Measurements from ENCODE around the gene PLLP. TPM values are rescaled to one million over a fixed set of nuclear protein-coding genes. Genes with fewer than 3 reads are reported as not detected.

The PLLP gene, protein sequence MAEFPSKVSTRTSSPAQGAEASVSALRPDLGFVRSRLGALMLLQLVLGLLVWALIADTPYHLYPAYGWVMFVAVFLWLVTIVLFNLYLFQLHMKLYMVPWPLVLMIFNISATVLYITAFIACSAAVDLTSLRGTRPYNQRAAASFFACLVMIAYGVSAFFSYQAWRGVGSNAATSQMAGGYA
- under 0.01 TPM in 1 of 2 replicates, not detected in the other for total RNA-seq

DNA sequence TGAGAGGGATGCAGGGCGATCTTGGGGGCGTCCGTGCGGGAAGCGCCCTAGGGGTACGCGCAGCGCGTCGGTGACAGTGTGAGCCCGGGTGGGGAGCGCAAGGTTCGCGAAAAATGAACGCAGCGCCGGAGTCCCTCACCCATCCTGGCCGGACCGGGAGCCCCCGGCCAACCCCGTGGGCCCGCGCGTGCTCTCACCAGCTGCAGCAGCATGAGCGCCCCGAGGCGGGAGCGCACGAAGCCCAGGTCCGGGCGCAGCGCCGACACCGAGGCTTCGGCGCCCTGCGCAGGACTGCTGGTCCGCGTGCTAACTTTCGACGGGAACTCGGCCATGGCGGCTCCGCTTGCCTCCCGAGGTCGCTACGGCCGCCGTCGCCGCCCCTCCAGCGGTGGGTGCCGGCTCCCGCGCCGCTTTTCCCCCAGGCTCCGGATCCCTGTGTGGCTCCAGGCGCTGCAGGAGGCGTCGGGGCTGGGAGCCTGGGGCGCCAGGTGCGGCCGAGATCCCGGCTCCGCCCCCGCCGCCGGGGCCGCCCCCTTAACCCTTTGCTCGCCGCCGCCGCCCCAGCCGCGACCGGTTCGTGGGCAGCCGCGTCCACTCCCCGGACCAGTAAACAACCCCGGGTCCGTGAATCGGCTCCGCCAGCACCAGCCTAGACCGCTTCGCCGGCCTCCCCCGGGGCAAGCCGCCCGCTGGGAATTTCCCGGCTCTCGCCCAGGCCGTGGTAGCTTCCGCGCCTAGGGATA lies at the start of gene PLLP:
Gene PLLP (minus strand): TSS at position 464 of the 743 bp plus-strand sequence. CDS start 132 bp downstream, at position 332.
- DNase-seq (ENCODE audit: low read depth), result peak; percentile 27
- TF ChIP-seq, protein P1, sequence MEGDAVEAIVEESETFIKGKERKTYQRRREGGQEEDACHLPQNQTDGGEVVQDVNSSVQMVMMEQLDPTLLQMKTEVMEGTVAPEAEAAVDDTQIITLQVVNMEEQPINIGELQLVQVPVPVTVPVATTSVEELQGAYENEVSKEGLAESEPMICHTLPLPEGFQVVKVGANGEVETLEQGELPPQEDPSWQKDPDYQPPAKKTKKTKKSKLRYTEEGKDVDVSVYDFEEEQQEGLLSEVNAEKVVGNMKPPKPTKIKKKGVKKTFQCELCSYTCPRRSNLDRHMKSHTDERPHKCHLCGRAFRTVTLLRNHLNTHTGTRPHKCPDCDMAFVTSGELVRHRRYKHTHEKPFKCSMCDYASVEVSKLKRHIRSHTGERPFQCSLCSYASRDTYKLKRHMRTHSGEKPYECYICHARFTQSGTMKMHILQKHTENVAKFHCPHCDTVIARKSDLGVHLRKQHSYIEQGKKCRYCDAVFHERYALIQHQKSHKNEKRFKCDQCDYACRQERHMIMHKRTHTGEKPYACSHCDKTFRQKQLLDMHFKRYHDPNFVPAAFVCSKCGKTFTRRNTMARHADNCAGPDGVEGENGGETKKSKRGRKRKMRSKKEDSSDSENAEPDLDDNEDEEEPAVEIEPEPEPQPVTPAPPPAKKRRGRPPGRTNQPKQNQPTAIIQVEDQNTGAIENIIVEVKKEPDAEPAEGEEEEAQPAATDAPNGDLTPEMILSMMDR (IDR thresholded peaks at IDR 0.05; ENCODE audit: insufficient read depth, low read depth, low read length), result no peak

DNA sequence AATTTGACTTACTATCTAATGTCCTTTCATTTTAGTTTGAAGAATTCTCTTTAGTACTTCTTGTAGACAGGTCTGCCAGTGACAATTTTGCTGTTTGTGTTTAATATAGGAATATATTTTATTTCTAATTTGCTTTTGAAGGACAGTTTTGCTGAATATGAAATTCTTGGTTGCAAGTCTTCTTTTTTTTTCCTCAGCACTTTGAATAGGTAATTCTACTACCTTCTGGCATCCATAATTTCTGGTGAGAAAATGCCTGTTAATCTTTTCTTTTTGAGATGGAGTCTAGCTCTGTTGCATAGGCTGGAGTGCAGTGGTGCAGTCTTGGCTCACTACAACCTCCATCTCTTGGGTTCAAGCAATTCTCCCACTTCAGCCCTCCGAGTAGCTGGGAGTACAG lies 48.9 kb upstream of the PLLP start:
- TF ChIP-seq, protein P1 (IDR thresholded peaks at IDR 0.05; ENCODE audit: insufficient read depth, low read depth, low read length), result no peak
- H3K4me3 ChIP-seq (ENCODE audit: low read depth, low read length), result no peak overlapping the region
- no peak for DNase-seq (ENCODE audit: low read depth)

More for the DNA sequence above, at the start of gene PLLP:
- peak within 1 kb of the TSS; percentile 62 for H3K4me3 ChIP-seq (ENCODE audit: low read depth, low read length)

DNA sequence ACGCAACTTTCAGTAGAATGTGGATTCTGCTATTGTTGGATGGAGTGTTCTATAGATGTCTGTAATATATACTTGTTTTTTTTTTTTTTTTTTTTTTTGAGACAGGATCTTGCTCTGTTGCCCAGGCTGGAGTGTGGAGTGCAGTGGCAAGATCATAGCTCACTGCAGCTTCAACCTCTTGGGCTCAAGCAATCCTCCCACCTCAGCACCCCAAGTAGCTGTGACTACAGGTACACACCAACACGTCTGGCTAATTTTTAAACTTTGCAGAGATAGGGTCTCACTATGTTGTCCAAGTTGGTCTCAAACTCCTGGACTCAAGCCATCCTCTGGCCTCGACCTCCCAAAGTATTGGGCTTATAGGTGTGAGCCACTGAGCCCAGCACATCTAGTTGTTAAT lies 46.9 kb upstream of the PLLP start:
- TF ChIP-seq, protein P1 (IDR thresholded peaks at IDR 0.05; ENCODE audit: insufficient read depth, low read depth, low read length), result no peak
- no peak overlapping the region for H3K4me3 ChIP-seq (ENCODE audit: low read depth, low read length)
- no peak for DNase-seq (ENCODE audit: low read depth)

DNA sequence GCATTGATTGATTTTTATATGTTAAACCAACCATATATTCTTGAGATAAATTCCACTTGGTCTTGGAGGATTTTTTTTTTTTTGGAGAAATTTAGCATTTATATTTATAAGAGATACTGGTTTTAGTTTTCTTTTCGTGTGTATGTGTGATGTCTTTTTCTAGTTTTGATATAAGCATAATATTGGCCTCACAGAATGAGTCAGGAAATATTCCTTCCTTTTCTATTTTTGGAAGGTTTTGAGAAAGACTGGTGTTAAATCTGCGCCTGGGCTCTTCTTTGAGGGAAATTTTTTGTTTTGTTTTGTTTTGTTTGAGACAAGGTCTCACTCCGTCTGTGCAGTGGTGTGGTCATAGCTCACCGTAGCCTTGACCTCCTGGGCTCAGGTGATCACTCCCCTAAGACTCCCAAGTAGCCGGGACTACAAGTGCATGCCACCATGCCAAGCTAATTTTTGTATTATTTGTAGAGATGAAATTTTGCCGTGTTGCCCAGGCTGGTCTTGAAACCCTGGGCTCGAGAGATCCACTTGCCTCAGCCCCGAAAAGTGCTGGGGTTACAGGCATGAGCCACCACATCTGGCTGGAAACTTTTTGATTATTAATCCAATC lies 45.4 kb upstream of the PLLP start:
- H3K4me3 ChIP-seq (ENCODE audit: low read depth, low read length), result no peak overlapping the region
- no peak for DNase-seq (ENCODE audit: low read depth)
- TF ChIP-seq, protein P1 (IDR thresholded peaks at IDR 0.05; ENCODE audit: insufficient read depth, low read depth, low read length), result no peak

DNA sequence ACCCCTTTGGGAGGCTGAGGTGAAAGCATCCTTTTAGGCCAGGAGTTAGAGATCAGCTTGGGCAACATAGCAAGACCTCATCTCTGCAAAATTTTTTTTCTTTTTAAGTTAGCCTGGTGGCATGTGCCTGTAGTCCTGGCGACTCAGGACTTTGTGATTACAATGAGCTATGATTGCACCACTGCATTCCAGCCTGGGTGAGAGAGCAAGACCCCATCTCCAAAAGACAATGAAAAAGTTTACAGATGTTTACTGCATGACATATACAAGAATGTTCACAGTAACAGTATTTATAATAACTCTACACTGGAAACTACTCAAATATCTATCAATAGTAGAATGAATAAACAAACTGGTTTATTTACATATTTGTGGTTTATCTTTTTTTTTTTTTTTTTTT lies 41.0 kb upstream of the PLLP start:
- peak; percentile 59 for DNase-seq (ENCODE audit: low read depth)
- no peak overlapping the region for H3K4me3 ChIP-seq (ENCODE audit: low read depth, low read length)
- TF ChIP-seq, protein P1 (IDR thresholded peaks at IDR 0.05; ENCODE audit: insufficient read depth, low read depth, low read length), result no peak

DNA sequence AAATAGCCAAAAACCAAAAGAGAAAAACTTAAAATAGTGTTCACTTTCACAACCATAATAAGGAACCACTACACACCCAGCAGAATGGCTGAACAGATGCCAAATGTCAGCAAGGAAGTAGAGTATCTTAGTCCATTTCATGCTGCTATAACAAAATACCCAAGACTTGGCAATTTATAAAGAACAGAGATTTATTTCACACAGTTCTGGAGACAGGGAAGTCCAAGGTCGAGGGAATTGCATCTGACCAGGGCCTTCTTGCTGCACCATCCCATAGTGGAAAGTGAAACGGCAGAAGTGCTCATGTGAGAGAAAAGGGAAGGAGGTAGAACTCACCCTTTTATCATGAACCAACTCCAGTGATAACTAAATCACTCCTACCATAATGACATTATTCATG lies 40.3 kb upstream of the PLLP start:
- TF ChIP-seq, protein P1 (IDR thresholded peaks at IDR 0.05; ENCODE audit: insufficient read depth, low read depth, low read length), result no peak
- no peak for DNase-seq (ENCODE audit: low read depth)
- H3K4me3 ChIP-seq (ENCODE audit: low read depth, low read length), result no peak overlapping the region
